ENCODE measurements around the gene PLA2G4A. TPM values are rescaled to one million over a fixed set of nuclear protein-coding genes. Genes with fewer than 3 reads are reported as not detected.

PLA2G4A gene
- total RNA-seq, 1 experiment from 2014 or later = 8.6 TPM

DNA sequence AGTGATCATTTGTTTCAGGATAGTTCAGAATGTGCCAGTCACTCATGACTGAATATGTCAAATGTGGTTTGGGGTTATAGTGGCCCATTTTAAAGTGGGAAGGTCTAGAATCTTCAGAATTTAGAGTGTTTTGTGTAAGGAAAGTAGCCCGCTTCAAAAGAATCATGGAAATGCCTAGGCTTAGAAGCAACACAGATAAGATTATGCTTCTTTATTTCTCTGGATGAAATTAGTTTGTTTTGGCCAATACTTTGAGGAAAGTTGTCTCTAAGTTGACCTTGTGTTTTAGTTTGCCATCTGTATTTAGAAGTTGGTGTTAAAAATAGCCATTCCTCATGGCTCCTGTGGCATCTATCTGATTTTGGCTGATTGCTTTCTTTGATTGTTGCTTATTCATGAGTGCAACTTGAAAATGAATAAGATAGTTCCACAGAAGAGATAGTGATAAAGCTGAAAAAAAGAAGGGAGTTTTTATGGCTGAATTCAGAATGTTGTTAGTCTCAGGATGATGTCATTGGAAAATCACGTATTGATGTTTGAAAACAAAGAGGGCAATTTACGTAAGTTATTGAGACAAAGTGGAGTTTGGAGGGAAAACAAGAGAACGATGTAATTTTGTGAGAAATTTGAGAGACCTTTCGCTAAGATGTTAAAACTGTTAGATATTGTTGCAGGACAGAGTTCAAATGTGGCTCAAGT lies 71.9 kb downstream of the PLA2G4A start:
- no peaks in the 10 kb centered on the region for H4K20me1 ChIP-seq (ENCODE audit: insufficient read depth)
- no TSS peak for BruUV-seq (replicated peaks)
- ATAC-seq (no peak), DNase-seq (ENCODE audit: low read depth, low spot score) (no peak)
- intact Hi-C loops (cut with micrococcal nuclease) = no loop called here
- RAD21 ChIA-PET (ENCODE audit: low non-redundant PET in 1 of 2, low total read pairs in 2 of 2, uncharacterized antibody in 2 of 2, unreplicated experiment in 2 of 2) = no interaction called here
- no peak overlapping the region for H3K9ac ChIP-seq (ENCODE audit: low read length)
- no peak overlapping the region for H2AFZ ChIP-seq (ENCODE audit: low read depth, low read length, poor library complexity, severe bottlenecking)
- no peak overlapping the region for H3K27ac ChIP-seq (ENCODE audit: low read depth, low read length)
- no peaks in the 10 kb centered on the region for H3K9me2 ChIP-seq (ENCODE audit: insufficient read depth)
- H3K36me3 ChIP-seq (ENCODE audit: control insufficient read depth in 1 of 2, insufficient read depth in 2 of 2, low read length in 2 of 2) = no peaks in the 10 kb centered on the region
- H3K4me3 ChIP-seq (replicated peaks in 1 of 2; ENCODE audit: low read depth in 1 of 2, low read length in 2 of 2) = no peak overlapping the region
- CTCF ChIA-PET = no interaction called here
- no peak overlapping the region for H3K4me2 ChIP-seq (ENCODE audit: low read length)
- no peaks in the 10 kb centered on the region for H3K79me2 ChIP-seq (ENCODE audit: insufficient read depth, low read length)
- H3K4me1 ChIP-seq (ENCODE audit: control insufficient read depth in 1 of 2, insufficient read depth in 2 of 2, low read length in 2 of 2) = no peaks in the 10 kb centered on the region
- TF ChIP-seq POLR2A (IDR thresholded peaks at IDR 0.05; ENCODE audit: borderline replicate concordance, extremely low read depth, insufficient read depth, insufficient read length) = no peak
- TF ChIP-seq FOSL1 (IDR thresholded peaks at IDR 0.05; ENCODE audit: low read depth) = no peak
- TF ChIP-seq, protein P1, sequence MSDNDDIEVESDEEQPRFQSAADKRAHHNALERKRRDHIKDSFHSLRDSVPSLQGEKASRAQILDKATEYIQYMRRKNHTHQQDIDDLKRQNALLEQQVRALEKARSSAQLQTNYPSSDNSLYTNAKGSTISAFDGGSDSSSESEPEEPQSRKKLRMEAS (IDR thresholded peaks at IDR 0.05) = no peak
- no peak for TF ChIP-seq EGR1 (IDR thresholded peaks at IDR 0.05; ENCODE audit: low read depth)
- TF ChIP-seq, protein P2, sequence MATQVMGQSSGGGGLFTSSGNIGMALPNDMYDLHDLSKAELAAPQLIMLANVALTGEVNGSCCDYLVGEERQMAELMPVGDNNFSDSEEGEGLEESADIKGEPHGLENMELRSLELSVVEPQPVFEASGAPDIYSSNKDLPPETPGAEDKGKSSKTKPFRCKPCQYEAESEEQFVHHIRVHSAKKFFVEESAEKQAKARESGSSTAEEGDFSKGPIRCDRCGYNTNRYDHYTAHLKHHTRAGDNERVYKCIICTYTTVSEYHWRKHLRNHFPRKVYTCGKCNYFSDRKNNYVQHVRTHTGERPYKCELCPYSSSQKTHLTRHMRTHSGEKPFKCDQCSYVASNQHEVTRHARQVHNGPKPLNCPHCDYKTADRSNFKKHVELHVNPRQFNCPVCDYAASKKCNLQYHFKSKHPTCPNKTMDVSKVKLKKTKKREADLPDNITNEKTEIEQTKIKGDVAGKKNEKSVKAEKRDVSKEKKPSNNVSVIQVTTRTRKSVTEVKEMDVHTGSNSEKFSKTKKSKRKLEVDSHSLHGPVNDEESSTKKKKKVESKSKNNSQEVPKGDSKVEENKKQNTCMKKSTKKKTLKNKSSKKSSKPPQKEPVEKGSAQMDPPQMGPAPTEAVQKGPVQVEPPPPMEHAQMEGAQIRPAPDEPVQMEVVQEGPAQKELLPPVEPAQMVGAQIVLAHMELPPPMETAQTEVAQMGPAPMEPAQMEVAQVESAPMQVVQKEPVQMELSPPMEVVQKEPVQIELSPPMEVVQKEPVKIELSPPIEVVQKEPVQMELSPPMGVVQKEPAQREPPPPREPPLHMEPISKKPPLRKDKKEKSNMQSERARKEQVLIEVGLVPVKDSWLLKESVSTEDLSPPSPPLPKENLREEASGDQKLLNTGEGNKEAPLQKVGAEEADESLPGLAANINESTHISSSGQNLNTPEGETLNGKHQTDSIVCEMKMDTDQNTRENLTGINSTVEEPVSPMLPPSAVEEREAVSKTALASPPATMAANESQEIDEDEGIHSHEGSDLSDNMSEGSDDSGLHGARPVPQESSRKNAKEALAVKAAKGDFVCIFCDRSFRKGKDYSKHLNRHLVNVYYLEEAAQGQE (IDR thresholded peaks at IDR 0.05; ENCODE audit: low read depth) = no peak
- TF ChIP-seq, protein P3, sequence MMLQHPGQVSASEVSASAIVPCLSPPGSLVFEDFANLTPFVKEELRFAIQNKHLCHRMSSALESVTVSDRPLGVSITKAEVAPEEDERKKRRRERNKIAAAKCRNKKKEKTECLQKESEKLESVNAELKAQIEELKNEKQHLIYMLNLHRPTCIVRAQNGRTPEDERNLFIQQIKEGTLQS (IDR thresholded peaks at IDR 0.05) = no peak
- no peak for TF ChIP-seq RAD21 (IDR thresholded peaks at IDR 0.05; ENCODE audit: low read depth)
- no peak for TF ChIP-seq CEBPB (IDR thresholded peaks at IDR 0.05; ENCODE audit: low read depth)
- no peak for TF ChIP-seq YY1 (IDR thresholded peaks at IDR 0.05; ENCODE audit: extremely low read depth, insufficient replicate concordance, low read depth, low read length)
- no peak for TF ChIP-seq TCF7L2 (IDR thresholded peaks at IDR 0.05; ENCODE audit: borderline replicate concordance, extremely low read depth, insufficient read depth, insufficient read length)
- no peak for TF ChIP-seq ELF1 (IDR thresholded peaks at IDR 0.05; ENCODE audit: borderline replicate concordance, low read depth)
- no peak for TF ChIP-seq POLR2AphosphoS5 (IDR thresholded peaks at IDR 0.05; ENCODE audit: low read depth, low read length)
- TF ChIP-seq ZFX (IDR thresholded peaks at IDR 0.05) = no peak
- TF ChIP-seq ZNF274 (IDR thresholded peaks at IDR 0.05; ENCODE audit: low read depth, low read length) = no peak
- no peak for TF ChIP-seq CBX3 (IDR thresholded peaks at IDR 0.05; ENCODE audit: low read depth)
- TF ChIP-seq SIN3A (IDR thresholded peaks at IDR 0.05; ENCODE audit: low read depth) = no peak
- TF ChIP-seq, protein P4, sequence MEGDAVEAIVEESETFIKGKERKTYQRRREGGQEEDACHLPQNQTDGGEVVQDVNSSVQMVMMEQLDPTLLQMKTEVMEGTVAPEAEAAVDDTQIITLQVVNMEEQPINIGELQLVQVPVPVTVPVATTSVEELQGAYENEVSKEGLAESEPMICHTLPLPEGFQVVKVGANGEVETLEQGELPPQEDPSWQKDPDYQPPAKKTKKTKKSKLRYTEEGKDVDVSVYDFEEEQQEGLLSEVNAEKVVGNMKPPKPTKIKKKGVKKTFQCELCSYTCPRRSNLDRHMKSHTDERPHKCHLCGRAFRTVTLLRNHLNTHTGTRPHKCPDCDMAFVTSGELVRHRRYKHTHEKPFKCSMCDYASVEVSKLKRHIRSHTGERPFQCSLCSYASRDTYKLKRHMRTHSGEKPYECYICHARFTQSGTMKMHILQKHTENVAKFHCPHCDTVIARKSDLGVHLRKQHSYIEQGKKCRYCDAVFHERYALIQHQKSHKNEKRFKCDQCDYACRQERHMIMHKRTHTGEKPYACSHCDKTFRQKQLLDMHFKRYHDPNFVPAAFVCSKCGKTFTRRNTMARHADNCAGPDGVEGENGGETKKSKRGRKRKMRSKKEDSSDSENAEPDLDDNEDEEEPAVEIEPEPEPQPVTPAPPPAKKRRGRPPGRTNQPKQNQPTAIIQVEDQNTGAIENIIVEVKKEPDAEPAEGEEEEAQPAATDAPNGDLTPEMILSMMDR (IDR thresholded peaks at IDR 0.05 in 2 of 3, conservative IDR thresholded peaks at IDR 0.05 in 1 of 3; ENCODE audit: borderline replicate concordance in 1 of 3, insufficient read depth in 1 of 3, low read depth in 2 of 3, low read length in 2 of 3) = no peak
- TF ChIP-seq SRF (IDR thresholded peaks at IDR 0.05; ENCODE audit: low read depth) = no peak
- no peak for TF ChIP-seq SP1 (IDR thresholded peaks at IDR 0.05; ENCODE audit: low read depth)
- no peaks in the 10 kb centered on the region for H3K9me3 ChIP-seq (ENCODE audit: control insufficient read depth in 1 of 2, insufficient read depth in 1 of 2, low read depth in 1 of 2, low read length in 2 of 2)
- no peaks in the 10 kb centered on the region for H3K27me3 ChIP-seq (ENCODE audit: insufficient read depth, low read length)
- POLR2A ChIA-PET = no interaction called here
